Mesenchymal stem cell (in vitro differentiated cells and primary cell): ENCODE results near the gene C1orf210.

Source experiments
- DNase-seq: peaks from one replicate; pipeline ENCODE4 v3.0.0-alpha.2; 2013
- H2AFZ ChIP-seq: one replicate; pipeline ENCODE4 v1.6.1; 2013; ENCODE audit warnings: low read depth, mild to moderate bottlenecking, control low read depth, inconsistent platforms, low read length, moderate library complexity
- H2AK5ac ChIP-seq: 2 replicates; pipeline ENCODE4 v1.6.1; 2013; ENCODE audit warnings: low read length, moderate library complexity, mild to moderate bottlenecking, inconsistent platforms; ENCODE audit not compliant: severe bottlenecking
- H2BK120ac ChIP-seq: one replicate; pipeline ENCODE4 v1.6.1; 2013; ENCODE audit warnings: low read depth, mild to moderate bottlenecking, inconsistent platforms, low read length, moderate library complexity
- H2BK12ac ChIP-seq, 2 experiments: one replicate each; pipeline ENCODE4 v1.6.1; 2013; ENCODE audit warnings: inconsistent platforms in 2 of 2, low read length in 2 of 2, mild to moderate bottlenecking in 2 of 2, moderate library complexity in 2 of 2, control low read depth in 1 of 2
- H2BK15ac ChIP-seq: one replicate; pipeline ENCODE4 v1.6.1; 2013; ENCODE audit warnings: mild to moderate bottlenecking, low read depth, inconsistent platforms; ENCODE audit not compliant: poor library complexity, severe bottlenecking
- H2BK5ac ChIP-seq: 2 replicates; pipeline ENCODE4 v1.6.1; 2013; ENCODE audit warnings: low read depth, mild to moderate bottlenecking, low read length, control low read depth, inconsistent platforms; ENCODE audit not compliant: poor library complexity, severe bottlenecking
- H3K14ac ChIP-seq, 2 experiments: one replicate each; pipeline ENCODE4 v1.6.1; 2013; ENCODE audit warnings: inconsistent platforms in 2 of 2, low read length in 2 of 2, control low read depth in 1 of 2, mild to moderate bottlenecking in 1 of 2, moderate library complexity in 1 of 2
- H3K18ac ChIP-seq, 2 experiments: one replicate each; pipeline ENCODE4 v1.6.1; 2013; ENCODE audit warnings: inconsistent platforms in 2 of 2, low read length in 2 of 2, control low read depth in 1 of 2, low read depth in 1 of 2, mild to moderate bottlenecking in 1 of 2
- H3K23ac ChIP-seq, 2 experiments: one replicate each; pipeline ENCODE4 v1.6.1; 2013; ENCODE audit warnings: inconsistent platforms in 2 of 2, low read length in 2 of 2, mild to moderate bottlenecking in 2 of 2, moderate library complexity in 2 of 2, control low read depth in 1 of 2
- H3K27ac ChIP-seq: 2 replicates; pipeline ENCODE4 v1.5.1; 2013; ENCODE audit warnings: mild to moderate bottlenecking, moderate library complexity, low read length, control low read depth, inconsistent platforms; ENCODE audit not compliant: poor library complexity, severe bottlenecking
- H3K27me3 ChIP-seq, 2 experiments: 2 replicates each; pipeline versions ENCODE4 v1.6.1 to v1.7.0; 2013; ENCODE audit warnings: low read length in 2 of 2, mild to moderate bottlenecking in 2 of 2, moderate library complexity in 2 of 2, control low read depth in 1 of 2, inconsistent platforms in 1 of 2; ENCODE audit not compliant: control insufficient read depth in 1 of 2, insufficient read depth in 1 of 2
- H3K36me3 ChIP-seq, 2 experiments: 2 replicates each; pipeline versions ENCODE4 v1.6.1 to v1.7.0; 2013; ENCODE audit warnings: low read length in 2 of 2, control low read depth in 1 of 2, inconsistent platforms in 1 of 2, low read depth in 1 of 2, mild to moderate bottlenecking in 1 of 2; ENCODE audit not compliant: insufficient read depth in 2 of 2, control insufficient read depth in 1 of 2
- H3K4ac ChIP-seq, 2 experiments: one replicate each; pipeline ENCODE4 v1.6.1; 2013; ENCODE audit warnings: inconsistent platforms in 2 of 2, low read length in 2 of 2, mild to moderate bottlenecking in 2 of 2, moderate library complexity in 2 of 2, control low read depth in 1 of 2, low read depth in 1 of 2
- H3K4me1 ChIP-seq: 2 replicates; pipeline ENCODE4 v1.6.1; 2013; ENCODE audit warnings: low read depth, low read length, control low read depth; ENCODE audit not compliant: control insufficient read depth, insufficient read depth
- H3K4me2 ChIP-seq: 2 replicates; pipeline ENCODE4 v1.6.1; 2013; ENCODE audit warnings: low read length, mild to moderate bottlenecking, inconsistent platforms; ENCODE audit not compliant: poor library complexity, severe bottlenecking
- H3K4me3 ChIP-seq, 2 experiments: 2 replicates each; pipeline versions ENCODE4 v1.5.1 to v1.7.0; 2013; ENCODE audit warnings: low read length in 2 of 2, mild to moderate bottlenecking in 2 of 2, control low read depth in 1 of 2, low read depth in 1 of 2; ENCODE audit not compliant: insufficient read depth in 1 of 2
- H3K79me1 ChIP-seq: replicated peaks from 2 replicates; pipeline ENCODE4 v1.6.1; 2013; ENCODE audit warnings: mild to moderate bottlenecking, control low read depth, low read length, inconsistent platforms; ENCODE audit not compliant: poor library complexity, severe bottlenecking
- H3K9ac ChIP-seq: 2 replicates; pipeline ENCODE4 v1.7.0; 2013; ENCODE audit warnings: mild to moderate bottlenecking, low read length, moderate library complexity
- H3K9me3 ChIP-seq: 2 replicates; pipeline ENCODE4 v1.7.0; 2013; ENCODE audit warnings: mild to moderate bottlenecking, low read length; ENCODE audit not compliant: control insufficient read depth
- H4K8ac ChIP-seq: one replicate; pipeline ENCODE4 v1.6.1; 2013; ENCODE audit warnings: inconsistent platforms, mild to moderate bottlenecking, low read length, moderate library complexity
- H4K91ac ChIP-seq: one replicate; pipeline ENCODE4 v1.6.1; 2013; ENCODE audit warnings: mild to moderate bottlenecking, low read length, inconsistent platforms
- WGBS: methylation state at CpG from one replicate; pipeline ENCODE4 v1.1.7; 2013; ENCODE audit warnings: mixed read lengths; 5-methylcytosine and 5-hydroxymethylcytosine counted together

Gene C1orf210

GRCh38 chr1:43253173-43253572 lies 32.2 kb downstream of the C1orf210 start:
- H4K91ac ChIP-seq = no peak overlapping the region
- H3K4me3 ChIP-seq = no peak overlapping the region
- no peaks in the 10 kb centered on the region for H3K36me3 ChIP-seq
- H3K4me2 ChIP-seq = no peak overlapping the region
- no peaks in the 10 kb centered on the region for H3K79me1 ChIP-seq
- H2AFZ ChIP-seq = no peak overlapping the region
- H2BK5ac ChIP-seq = no peak overlapping the region
- no peak overlapping the region for H3K18ac ChIP-seq
- no peak overlapping the region for H3K9ac ChIP-seq
- no peak overlapping the region for H3K27ac ChIP-seq
- no peak overlapping the region for H2BK120ac ChIP-seq
- no peak overlapping the region for H2BK12ac ChIP-seq
- no peak overlapping the region for H4K8ac ChIP-seq
- no peak overlapping the region for H3K4ac ChIP-seq
- 86% methylated on average over 4 of the region's 4 CpGs for WGBS
- peaks cover 2% of the 10 kb centered on the region for H3K9me3 ChIP-seq
- no peak overlapping the region for H2BK15ac ChIP-seq
- H3K14ac ChIP-seq = no peak overlapping the region
- no peak overlapping the region for H2AK5ac ChIP-seq
- H3K27me3 ChIP-seq = peaks cover 18 to 29% of the 10 kb centered on the region in 2 experiments
- no peak for DNase-seq
- H3K4me1 ChIP-seq = no peaks in the 10 kb centered on the region
- no peak overlapping the region for H3K23ac ChIP-seq

- Histone ChIP-seq H3K4me2 (no peak overlapping the region), H2AFZ (no peak overlapping the region), H3K4me3 (no peak overlapping the region), H2AK5ac (no peak overlapping the region), H3K27me3 (peaks cover 13 to 27% of the 10 kb centered on the region in 2 experiments), H3K79me1 (no peaks in the 10 kb centered on the region), H3K4me1 (no peaks in the 10 kb centered on the region), H4K91ac (no peak overlapping the region), H3K23ac (no peak overlapping the region), H3K14ac (no peak overlapping the region), H3K18ac (no peak overlapping the region), H3K9me3 (peaks cover 2% of the 10 kb centered on the region), H4K8ac (no peak overlapping the region), H2BK15ac (no peak overlapping the region), H3K36me3 (no peaks in the 10 kb centered on the region), H2BK120ac (no peak overlapping the region), H2BK12ac (no peak overlapping the region), H3K27ac (no peak overlapping the region), H3K4ac (no peak overlapping the region), H3K9ac (no peak overlapping the region), H2BK5ac (no peak overlapping the region)
- WGBS = 67% methylated on average over 1 of the region's 1 CpG
- no peak for DNase-seq
Measured at GRCh38 chr1:43252225-43252624, 33.2 kb downstream of the C1orf210 start.

- H3K23ac ChIP-seq = no peak overlapping the region
- H4K91ac ChIP-seq = no peak overlapping the region
- no peak overlapping the region for H3K27ac ChIP-seq
- H3K4me2 ChIP-seq = no peak overlapping the region
- no peak overlapping the region for H3K18ac ChIP-seq
- H3K27me3 ChIP-seq = peaks cover 11 to 22% of the 10 kb centered on the region in 2 experiments
- no peak overlapping the region for H3K9ac ChIP-seq
- H2BK12ac ChIP-seq = no peak overlapping the region
- H3K14ac ChIP-seq = no peak overlapping the region
- no peak overlapping the region for H3K4me3 ChIP-seq
- H2AK5ac ChIP-seq = no peak overlapping the region
- no peak overlapping the region for H2BK5ac ChIP-seq
- no peak overlapping the region for H2AFZ ChIP-seq
- no peaks in the 10 kb centered on the region for H3K36me3 ChIP-seq
- no peak for DNase-seq
- no peak overlapping the region for H3K4ac ChIP-seq
- no peak overlapping the region for H4K8ac ChIP-seq
- 79% methylated on average over 5 of the region's 5 CpGs for WGBS
- H2BK120ac ChIP-seq = no peak overlapping the region
- no peak overlapping the region for H2BK15ac ChIP-seq
- H3K4me1 ChIP-seq = no peaks in the 10 kb centered on the region
- H3K79me1 ChIP-seq = no peaks in the 10 kb centered on the region
- H3K9me3 ChIP-seq = peaks cover 13% of the 10 kb centered on the region
Measured at GRCh38 chr1:43251024-43251423, 34.4 kb downstream of the C1orf210 start.

DNA sequence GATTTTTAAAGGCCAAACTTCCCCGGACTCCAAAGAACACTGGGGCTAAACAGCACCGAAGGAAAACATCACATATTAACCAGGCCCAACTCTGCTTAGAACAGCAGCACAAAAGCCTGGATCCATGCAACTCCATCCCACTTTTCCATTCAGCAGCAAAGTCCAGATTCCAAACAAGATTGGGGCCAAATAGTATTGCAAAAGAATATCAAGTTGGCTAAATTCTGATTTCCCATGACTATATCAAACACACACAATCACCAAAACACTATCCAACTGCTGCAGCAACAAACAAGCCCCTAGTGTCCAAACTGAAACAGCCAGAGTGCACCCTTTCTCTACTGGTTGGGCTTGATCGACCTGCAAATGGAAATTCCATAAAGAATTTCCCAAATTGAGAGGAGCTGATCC lies 35.0 kb downstream of the C1orf210 start:
- Histone ChIP-seq H3K4me3 (no peak overlapping the region), H3K4ac (no peak overlapping the region), H3K14ac (no peak overlapping the region), H2AK5ac (no peak overlapping the region), H3K4me1 (no peaks in the 10 kb centered on the region), H2AFZ (no peak overlapping the region), H3K9ac (no peak overlapping the region), H4K8ac (no peak overlapping the region), H2BK12ac (no peak overlapping the region), H4K91ac (no peak overlapping the region), H3K23ac (no peak overlapping the region), H3K36me3 (no peaks in the 10 kb centered on the region), H3K27me3 (peaks cover 11 to 19% of the 10 kb centered on the region in 2 experiments), H3K27ac (no peak overlapping the region), H3K18ac (no peak overlapping the region), H2BK120ac (no peak overlapping the region), H3K79me1 (no peaks in the 10 kb centered on the region), H2BK15ac (no peak overlapping the region), H3K9me3 (peaks cover 14% of the 10 kb centered on the region), H2BK5ac (no peak overlapping the region), H3K4me2 (no peak overlapping the region)
- no peak for DNase-seq
- WGBS = 91% methylated on average over 3 of the region's 3 CpGs
